Progenitor cell of endocrine pancreas (in vitro differentiated cells): ENCODE results near the gene NPEPL1. TPM values are rescaled to one million over a fixed set of nuclear protein-coding genes. Genes with fewer than 3 reads are reported as not detected.

Source experiments
- DNase-seq: peaks from one replicate; pipeline ENCODE4 v3.0.0; 2021; ENCODE audit warnings: low spot score; ENCODE audit not compliant: unreplicated experiment
- H3K27ac Mint-ChIP-seq: 2 replicates; pipeline ENCODE4 v1.8.0; 2021; ENCODE audit warnings: mild to moderate bottlenecking, moderate library complexity, mixed read lengths
- H3K27me3 Mint-ChIP-seq: 2 replicates; pipeline ENCODE4 v1.8.0; 2021; ENCODE audit warnings: mixed read lengths
- H3K36me3 Mint-ChIP-seq: 2 replicates; pipeline ENCODE4 v1.8.0; 2022; ENCODE audit warnings: mixed read lengths; ENCODE audit not compliant: insufficient read depth
- H3K4me1 Mint-ChIP-seq: 2 replicates; pipeline ENCODE4 v1.8.0; 2021; ENCODE audit warnings: low read depth, mixed read lengths
- H3K4me3 Mint-ChIP-seq: 2 replicates; pipeline ENCODE4 v1.8.0; 2021; ENCODE audit warnings: low read depth, mild to moderate bottlenecking, moderate library complexity, mixed read lengths
- H3K9me3 Mint-ChIP-seq: 2 replicates; pipeline ENCODE4 v1.8.0; 2021; ENCODE audit warnings: low read depth, mixed read lengths
- total RNA-seq: library from RNA; stranded (reverse); gene quantifications from 2 replicates; pipeline ENCODE4 v1.2.1, GENCODE V29; 2021
- TF ChIP-seq, protein P1 (sequence below): fragments of 200-600 bp; sonication (generic); IDR thresholded peaks from one replicate; pipeline ENCODE4 v1.5.0; 2021; ENCODE audit warnings: antibody characterized with exemption, mild to moderate bottlenecking; ENCODE audit not compliant: unreplicated experiment

Gene NPEPL1
- total RNA-seq, 1 donor from 2014 or later, result 55.4 TPM

DNA sequence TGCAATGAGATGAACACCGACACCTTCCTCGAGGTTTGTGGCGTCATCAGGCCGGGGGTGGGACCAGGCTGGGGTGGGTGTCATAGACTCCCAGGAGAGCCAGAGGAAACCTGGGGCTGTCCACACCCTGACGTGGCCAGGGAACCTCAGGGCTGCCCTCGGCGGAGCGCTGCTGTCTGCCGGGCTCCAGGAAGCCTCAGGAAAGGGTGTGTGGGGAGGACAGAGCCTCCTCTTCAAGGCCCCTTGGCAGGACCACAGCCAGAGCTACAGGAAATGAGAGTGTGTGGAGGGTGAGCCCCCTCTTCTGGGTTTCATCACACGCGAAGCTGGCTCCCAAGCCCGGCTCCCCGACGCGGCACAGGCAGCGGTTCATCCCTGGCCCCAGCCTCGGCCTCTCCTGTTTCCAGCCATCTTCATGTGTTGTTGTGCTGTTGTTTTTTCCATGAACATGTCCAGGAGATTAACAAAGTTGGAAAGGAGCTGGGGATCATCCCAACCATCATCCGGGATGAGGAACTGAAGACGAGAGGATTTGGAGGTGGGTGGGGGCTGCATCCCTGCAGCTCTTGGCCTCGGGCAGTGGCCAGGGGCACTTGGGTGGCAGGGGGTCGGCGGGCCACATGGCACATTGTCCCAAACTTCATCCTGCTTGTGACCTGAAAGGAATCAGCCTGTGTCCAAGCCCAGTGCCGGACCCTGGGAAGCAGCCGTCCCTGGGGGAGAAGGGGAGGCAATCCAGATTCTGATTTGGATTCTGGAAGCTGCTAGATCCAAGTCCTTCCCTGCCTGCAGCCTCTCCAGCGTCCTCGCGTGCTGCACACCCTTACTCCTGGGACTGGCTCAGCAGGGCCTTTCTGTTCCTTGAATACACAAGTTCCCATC lies 6.4 kb downstream of the NPEPL1 start:
- TF ChIP-seq, protein P1, sequence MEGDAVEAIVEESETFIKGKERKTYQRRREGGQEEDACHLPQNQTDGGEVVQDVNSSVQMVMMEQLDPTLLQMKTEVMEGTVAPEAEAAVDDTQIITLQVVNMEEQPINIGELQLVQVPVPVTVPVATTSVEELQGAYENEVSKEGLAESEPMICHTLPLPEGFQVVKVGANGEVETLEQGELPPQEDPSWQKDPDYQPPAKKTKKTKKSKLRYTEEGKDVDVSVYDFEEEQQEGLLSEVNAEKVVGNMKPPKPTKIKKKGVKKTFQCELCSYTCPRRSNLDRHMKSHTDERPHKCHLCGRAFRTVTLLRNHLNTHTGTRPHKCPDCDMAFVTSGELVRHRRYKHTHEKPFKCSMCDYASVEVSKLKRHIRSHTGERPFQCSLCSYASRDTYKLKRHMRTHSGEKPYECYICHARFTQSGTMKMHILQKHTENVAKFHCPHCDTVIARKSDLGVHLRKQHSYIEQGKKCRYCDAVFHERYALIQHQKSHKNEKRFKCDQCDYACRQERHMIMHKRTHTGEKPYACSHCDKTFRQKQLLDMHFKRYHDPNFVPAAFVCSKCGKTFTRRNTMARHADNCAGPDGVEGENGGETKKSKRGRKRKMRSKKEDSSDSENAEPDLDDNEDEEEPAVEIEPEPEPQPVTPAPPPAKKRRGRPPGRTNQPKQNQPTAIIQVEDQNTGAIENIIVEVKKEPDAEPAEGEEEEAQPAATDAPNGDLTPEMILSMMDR, result no peak
- Mint-ChIP-seq H3K4me1 (no peaks in the 10 kb centered on the region), H3K36me3 (peaks cover 20% of the 10 kb centered on the region), H3K9me3 (no peaks in the 10 kb centered on the region), H3K27ac (no peak overlapping the region), H3K27me3 (no peaks in the 10 kb centered on the region), H3K4me3 (no peak overlapping the region)
- no peak for DNase-seq

DNA sequence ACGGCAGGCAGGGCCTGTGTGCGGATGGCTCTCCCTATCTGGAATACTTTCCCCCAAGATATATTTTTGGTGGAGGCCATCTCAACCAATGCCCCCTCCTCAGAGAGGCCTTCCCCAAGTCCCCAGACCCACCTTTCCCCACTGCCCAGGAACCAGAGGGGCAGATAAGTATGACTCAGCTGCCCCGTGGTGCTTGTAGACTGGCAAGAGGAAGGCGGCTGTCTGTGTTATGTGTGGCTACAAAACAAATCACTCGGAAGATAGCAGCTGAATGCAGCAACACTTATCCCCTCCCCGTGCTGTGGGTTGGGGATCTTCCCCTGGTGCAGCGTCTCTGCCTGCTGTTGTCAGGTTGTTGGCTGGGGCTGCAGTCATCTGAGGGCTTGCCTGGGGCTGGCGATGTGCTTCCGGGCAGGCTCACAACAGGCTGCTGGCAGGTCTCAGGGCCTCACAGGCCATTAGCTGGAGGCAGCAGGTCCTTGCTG lies 7.1 kb downstream of the NPEPL1 start:
- no peak overlapping the region for H3K27ac Mint-ChIP-seq
- TF ChIP-seq, protein P1, result no peak
- no peaks in the 10 kb centered on the region for H3K9me3 Mint-ChIP-seq
- H3K36me3 Mint-ChIP-seq, result peaks cover 25% of the 10 kb centered on the region
- DNase-seq, result no peak
- no peaks in the 10 kb centered on the region for H3K27me3 Mint-ChIP-seq
- H3K4me1 Mint-ChIP-seq, result no peaks in the 10 kb centered on the region
- no peak overlapping the region for H3K4me3 Mint-ChIP-seq

DNA sequence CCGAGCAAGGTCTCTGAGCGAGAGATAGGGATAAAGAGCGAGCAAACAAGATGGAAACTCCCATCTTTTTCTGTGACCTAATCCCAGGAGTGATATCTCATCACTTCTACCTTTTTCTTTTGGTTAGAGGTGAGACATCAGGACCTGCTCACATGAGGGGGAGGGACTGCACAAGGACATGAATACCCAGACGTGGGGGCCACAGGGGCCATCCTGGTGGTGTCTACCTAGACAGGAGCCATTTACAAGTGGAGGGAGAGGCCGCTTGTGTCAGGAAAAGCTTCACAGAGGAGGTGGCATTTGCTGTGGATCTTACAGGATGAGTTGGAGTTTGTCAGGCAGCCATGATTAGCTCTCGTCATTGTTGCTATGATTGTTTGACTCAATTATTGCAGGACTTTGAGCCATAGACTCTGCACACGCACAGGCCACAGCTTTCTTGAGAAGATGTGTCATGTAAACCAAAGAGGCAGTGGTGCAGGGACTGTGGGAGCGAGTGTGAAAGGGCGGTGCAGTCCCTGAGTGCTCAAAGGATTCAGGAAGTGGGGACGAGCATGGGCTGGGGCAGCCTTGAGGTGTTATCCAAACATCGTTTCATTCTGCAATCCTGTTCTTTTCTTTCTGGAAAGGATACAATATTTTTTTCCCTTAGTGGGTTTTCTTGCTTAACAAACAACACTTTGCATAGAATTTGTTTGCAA lies 7.7 kb downstream of the NPEPL1 start:
- TF ChIP-seq, protein P1, result no peak
- no peak for DNase-seq
- no peaks in the 10 kb centered on the region for H3K27me3 Mint-ChIP-seq
- H3K36me3 Mint-ChIP-seq, result peaks cover 31% of the 10 kb centered on the region
- H3K27ac Mint-ChIP-seq, result peak overlapping the region; percentile 78
- no peaks in the 10 kb centered on the region for H3K9me3 Mint-ChIP-seq
- H3K4me1 Mint-ChIP-seq, result no peaks in the 10 kb centered on the region
- H3K4me3 Mint-ChIP-seq, result no peak overlapping the region

GRCh38 chr20:58700823-58701222 lies 8.2 kb downstream of the NPEPL1 start:
- no peaks in the 10 kb centered on the region for H3K4me1 Mint-ChIP-seq
- no peaks in the 10 kb centered on the region for H3K9me3 Mint-ChIP-seq
- DNase-seq, result no peak
- peaks cover 34% of the 10 kb centered on the region for H3K36me3 Mint-ChIP-seq
- H3K27me3 Mint-ChIP-seq, result no peaks in the 10 kb centered on the region
- no peak overlapping the region for H3K27ac Mint-ChIP-seq
- TF ChIP-seq, protein P1, result no peak
- H3K4me3 Mint-ChIP-seq, result no peak overlapping the region

GRCh38 chr20:58701431-58702160 lies 9.0 kb downstream of the NPEPL1 start:
- no peaks in the 10 kb centered on the region for H3K27me3 Mint-ChIP-seq
- H3K9me3 Mint-ChIP-seq, result no peaks in the 10 kb centered on the region
- H3K4me3 Mint-ChIP-seq, result no peak overlapping the region
- no peak overlapping the region for H3K27ac Mint-ChIP-seq
- DNase-seq, result no peak
- peaks cover 36% of the 10 kb centered on the region for H3K36me3 Mint-ChIP-seq
- TF ChIP-seq, protein P1, result no peak
- no peaks in the 10 kb centered on the region for H3K4me1 Mint-ChIP-seq
